Astrocyte (in vitro differentiated cells and primary cell): ENCODE measurements around the gene SPRY1. TPM values are rescaled to one million over a fixed set of nuclear protein-coding genes. Genes with fewer than 3 reads are reported as not detected.

Source experiments
- DNase-seq: peaks from one replicate; pipeline ENCODE4 v3.0.0-alpha.2; 2010; ENCODE audit warnings: low read depth
- FAIRE-seq: peaks from 2 replicates; lab custom pipeline; 2011; peaks lifted over from hg19 to GRCh38; lab: Jason Lieb, UNC
- H2AFZ ChIP-seq: 2 replicates; pipeline ENCODE4 v1.6.0; 2012; ENCODE audit warnings: low read depth, low read length, inconsistent platforms
- H3K27ac ChIP-seq: 2 replicates; pipeline ENCODE4 v1.5.1; 2011; ENCODE audit warnings: low read depth, low read length, inconsistent platforms
- H3K27me3 ChIP-seq: 2 replicates; pipeline ENCODE4 v1.6.0; 2011; ENCODE audit warnings: low read length, inconsistent platforms; ENCODE audit not compliant: insufficient read depth
- H3K36me3 ChIP-seq: 2 replicates; pipeline ENCODE4 v1.5.1; 2011; ENCODE audit warnings: low read length, inconsistent platforms; ENCODE audit not compliant: insufficient read depth
- H3K4me1 ChIP-seq: 2 replicates; pipeline ENCODE4 v1.5.1; 2011; ENCODE audit warnings: low read length, inconsistent platforms; ENCODE audit not compliant: insufficient read depth
- H3K4me2 ChIP-seq: 2 replicates; pipeline ENCODE4 v1.6.0; 2012; ENCODE audit warnings: low read length, inconsistent platforms
- H3K4me3 ChIP-seq: 2 replicates; pipeline ENCODE4 v1.5.1; 2011; ENCODE audit warnings: low read depth, mild to moderate bottlenecking, low read length, inconsistent platforms; ENCODE audit not compliant: insufficient read depth
- H3K79me2 ChIP-seq: 2 replicates; pipeline ENCODE4 v1.6.0; 2012; ENCODE audit warnings: mild to moderate bottlenecking, low read length, inconsistent platforms; ENCODE audit not compliant: insufficient read depth
- H3K9ac ChIP-seq: 2 replicates; pipeline ENCODE4 v1.6.0; 2012; ENCODE audit warnings: mild to moderate bottlenecking, low read length, inconsistent platforms
- H3K9me3 ChIP-seq: 2 replicates; pipeline ENCODE4 v1.5.1; 2012; ENCODE audit warnings: low read depth, mild to moderate bottlenecking, low read length, inconsistent platforms; ENCODE audit not compliant: insufficient read depth
- H4K20me1 ChIP-seq: 2 replicates; pipeline ENCODE4 v1.6.0; 2012; ENCODE audit warnings: low read length, inconsistent platforms; ENCODE audit not compliant: insufficient read depth
- H3K27ac Mint-ChIP-seq: one replicate; pipeline ENCODE4 v1.8.0; 2021; ENCODE audit warnings: mild to moderate bottlenecking, mixed read lengths; ENCODE audit not compliant: unreplicated experiment
- H3K27me3 Mint-ChIP-seq: one replicate; pipeline ENCODE4 v1.8.0; 2021; ENCODE audit warnings: low read depth, mixed read lengths; ENCODE audit not compliant: unreplicated experiment
- H3K36me3 Mint-ChIP-seq: one replicate; pipeline ENCODE4 v1.8.0; 2021; ENCODE audit warnings: low read depth, mixed read lengths; ENCODE audit not compliant: unreplicated experiment
- H3K4me1 Mint-ChIP-seq: one replicate; pipeline ENCODE4 v1.8.0; 2021; ENCODE audit warnings: low read depth, mixed read lengths; ENCODE audit not compliant: unreplicated experiment
- H3K4me3 Mint-ChIP-seq: one replicate; pipeline ENCODE4 v1.8.0; 2021; ENCODE audit warnings: mild to moderate bottlenecking, moderate library complexity, mixed read lengths; ENCODE audit not compliant: unreplicated experiment
- H3K9me3 Mint-ChIP-seq: one replicate; pipeline ENCODE4 v1.8.0; 2021; ENCODE audit warnings: mild to moderate bottlenecking, mixed read lengths; ENCODE audit not compliant: unreplicated experiment
- EZH2 ChIP-seq: IDR thresholded peaks from 2 replicates; pipeline ENCODE4 v1.6.1; 2012; ENCODE audit warnings: mild to moderate bottlenecking, low read length, inconsistent platforms; ENCODE audit not compliant: insufficient read depth
- total RNA-seq: library from RNA; stranded (reverse); gene quantifications from 2 replicates; pipeline ENCODE4 v1.2.1, GENCODE V29; 2021
- TF ChIP-seq, protein P1 (sequence below): IDR thresholded peaks from 2 replicates; pipeline ENCODE4 v1.5.1; 2011; ENCODE audit warnings: low read depth, mild to moderate bottlenecking, inconsistent platforms, low read length, moderate library complexity; ENCODE audit not compliant: insufficient read depth

The SPRY1 gene
- total RNA-seq, 1 donor from 2014 or later = 51.6 TPM

DNA sequence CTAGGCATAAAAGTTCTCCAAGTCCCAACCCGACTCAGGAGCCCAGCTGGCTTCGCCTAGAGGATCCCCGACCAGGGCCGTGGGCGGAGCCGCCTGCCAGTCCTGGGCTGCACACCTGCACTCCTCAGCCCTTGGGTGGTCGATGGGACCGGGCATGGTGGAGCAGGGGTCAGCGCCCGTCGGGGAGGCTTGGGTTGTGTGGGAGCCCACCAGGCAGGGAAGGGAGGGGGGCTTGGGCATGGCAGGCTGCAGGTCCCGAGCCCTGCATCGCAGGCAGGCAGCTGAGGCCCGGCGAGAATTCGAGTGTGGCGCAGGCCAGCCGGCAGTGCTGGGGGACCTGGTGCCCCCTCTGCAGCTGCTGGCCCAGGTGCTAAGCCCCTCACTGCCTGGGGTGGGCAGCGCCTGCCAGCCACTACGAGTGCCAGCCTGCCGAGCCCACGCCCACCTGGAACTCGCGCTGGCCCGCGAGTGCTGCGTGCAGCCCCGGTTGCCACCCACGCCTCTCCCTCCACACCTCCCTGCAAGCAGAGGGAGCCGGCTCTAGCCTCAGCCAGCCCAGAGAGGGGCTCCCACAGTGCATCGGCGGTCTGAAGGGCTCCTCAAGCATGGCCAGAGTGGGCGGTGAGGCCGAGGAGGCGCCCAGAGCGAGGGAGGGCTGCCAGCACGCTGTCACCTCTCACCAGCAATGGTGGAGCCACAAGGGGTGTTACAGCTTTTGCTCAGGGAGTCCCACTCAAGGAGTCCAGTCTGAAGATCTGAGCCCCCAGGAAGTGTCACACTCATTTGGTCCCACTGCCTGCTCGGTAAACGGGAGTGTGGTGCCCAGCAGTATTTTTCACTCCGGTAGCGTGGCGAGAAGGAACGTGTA is 38.9 kb downstream of the SPRY1 start:
- TF ChIP-seq, protein P1, sequence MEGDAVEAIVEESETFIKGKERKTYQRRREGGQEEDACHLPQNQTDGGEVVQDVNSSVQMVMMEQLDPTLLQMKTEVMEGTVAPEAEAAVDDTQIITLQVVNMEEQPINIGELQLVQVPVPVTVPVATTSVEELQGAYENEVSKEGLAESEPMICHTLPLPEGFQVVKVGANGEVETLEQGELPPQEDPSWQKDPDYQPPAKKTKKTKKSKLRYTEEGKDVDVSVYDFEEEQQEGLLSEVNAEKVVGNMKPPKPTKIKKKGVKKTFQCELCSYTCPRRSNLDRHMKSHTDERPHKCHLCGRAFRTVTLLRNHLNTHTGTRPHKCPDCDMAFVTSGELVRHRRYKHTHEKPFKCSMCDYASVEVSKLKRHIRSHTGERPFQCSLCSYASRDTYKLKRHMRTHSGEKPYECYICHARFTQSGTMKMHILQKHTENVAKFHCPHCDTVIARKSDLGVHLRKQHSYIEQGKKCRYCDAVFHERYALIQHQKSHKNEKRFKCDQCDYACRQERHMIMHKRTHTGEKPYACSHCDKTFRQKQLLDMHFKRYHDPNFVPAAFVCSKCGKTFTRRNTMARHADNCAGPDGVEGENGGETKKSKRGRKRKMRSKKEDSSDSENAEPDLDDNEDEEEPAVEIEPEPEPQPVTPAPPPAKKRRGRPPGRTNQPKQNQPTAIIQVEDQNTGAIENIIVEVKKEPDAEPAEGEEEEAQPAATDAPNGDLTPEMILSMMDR = no peak
- TF ChIP-seq EZH2 = no peak
- H3K4me3 Mint-ChIP-seq = no peak overlapping the region
- no peak overlapping the region for H3K27ac ChIP-seq
- no peaks in the 10 kb centered on the region for H3K79me2 ChIP-seq
- DNase-seq (no peak), FAIRE-seq (no peak)
- H3K4me1 Mint-ChIP-seq = no peaks in the 10 kb centered on the region
- peaks cover 6% of the 10 kb centered on the region for H3K9me3 ChIP-seq
- H3K27me3 ChIP-seq = no peaks in the 10 kb centered on the region
- no peak overlapping the region for H2AFZ ChIP-seq
- H3K36me3 ChIP-seq = no peaks in the 10 kb centered on the region
- H3K27ac Mint-ChIP-seq = no peak overlapping the region
- no peak overlapping the region for H3K4me2 ChIP-seq
- H3K9me3 Mint-ChIP-seq = peaks cover 10% of the 10 kb centered on the region
- no peaks in the 10 kb centered on the region for H3K36me3 Mint-ChIP-seq
- H4K20me1 ChIP-seq = no peaks in the 10 kb centered on the region
- H3K27me3 Mint-ChIP-seq = no peaks in the 10 kb centered on the region
- H3K4me1 ChIP-seq = no peaks in the 10 kb centered on the region
- H3K9ac ChIP-seq = no peak overlapping the region
- no peak overlapping the region for H3K4me3 ChIP-seq

GRCh38 chr4:123438031-123438430 is 41.4 kb downstream of the SPRY1 start:
- no peaks in the 10 kb centered on the region for H3K36me3 Mint-ChIP-seq

More at GRCh38 chr4:123438031-123438430, 41.4 kb downstream of the SPRY1 start:
- Histone ChIP-seq H3K4me1 (no peaks in the 10 kb centered on the region), H2AFZ (no peak overlapping the region), H3K27ac (no peak overlapping the region), H3K9me3 (peaks cover 6% of the 10 kb centered on the region), H3K79me2 (no peaks in the 10 kb centered on the region), H3K4me3 (no peak overlapping the region), H4K20me1 (no peaks in the 10 kb centered on the region), H3K36me3 (no peaks in the 10 kb centered on the region), H3K9ac (no peak overlapping the region), H3K4me2 (no peak overlapping the region), H3K27me3 (no peaks in the 10 kb centered on the region)
- Mint-ChIP-seq H3K4me1 (no peaks in the 10 kb centered on the region), H3K27me3 (no peaks in the 10 kb centered on the region), H3K4me3 (no peak overlapping the region), H3K27ac (no peak overlapping the region), H3K9me3 (peaks cover 10% of the 10 kb centered on the region)
- DNase-seq (no peak), FAIRE-seq (no peak)
- TF ChIP-seq EZH2 = no peak
- TF ChIP-seq, protein P1 = no peak
